IMR-90 (cell line): ENCODE measurements around the gene MON1A. TPM values are rescaled to one million over a fixed set of nuclear protein-coding genes. Genes with fewer than 3 reads are reported as not detected.

Experiments
- CEBPB ChIP-seq: IDR thresholded peaks from 2 replicates; pipeline ENCODE4 v1.6.1; 2012; ENCODE audit warnings: low read depth, low read length, improper control_type of control experiment
- CHD1 ChIP-seq: IDR thresholded peaks from 2 replicates; pipeline ENCODE4 v1.6.1; 2012; ENCODE audit warnings: low read depth, low read length, improper control_type of control experiment
- CTCF ChIP-seq: conservative IDR thresholded peaks from 2 replicates; pipeline ENCODE4 v1.5.1; 2012; ENCODE audit warnings: mild to moderate bottlenecking, low read depth, low read length, improper control_type of control experiment
- FOS ChIP-seq: fragments of 150-350 bp; IDR thresholded peaks from 2 replicates; pipeline ENCODE4 v1.6.1; 2016; ENCODE audit warnings: low read depth, low read length
- MAFK ChIP-seq: IDR thresholded peaks from 2 replicates; pipeline ENCODE4 v1.6.1; 2012; ENCODE audit warnings: low read depth, low read length, improper control_type of control experiment
- NFE2L2 ChIP-seq: fragments of 150-350 bp; IDR thresholded peaks from 2 replicates; pipeline ENCODE4 v1.6.1; 2016; ENCODE audit warnings: low read depth, mild to moderate bottlenecking, low read length
- polyA plus RNA-seq, 3 experiments: library from polyadenylated mRNA; depleted of rRNA; stranded (reverse); fragments of >200 nt; gene quantifications; 2 replicates each; pipeline ENCODE4 v1.2.3, GENCODE V29; 2012; ENCODE audit warnings: low replicate concordance in 1 of 3
- total RNA-seq: library from RNA; depleted of rRNA; stranded (reverse); fragments of >200 nt; gene quantifications from 2 replicates; pipeline ENCODE4 v1.2.3, GENCODE V29; 2012

Gene MON1A
- total and polyA plus RNA-seq, 2 of the 4 experiments (the other 2 are of a cell fraction): 8.2 to 13.5 TPM

GRCh38 chr3:49929291-49930167 is at the start of gene MON1A (continued):
- TF ChIP-seq CTCF (peak; percentile 16; the same call in 1 of the 2 replicates), MAFK (no peak), NFE2L2 (no peak), CEBPB (peak; percentile 79), FOS (no peak), CHD1 (no peak)
